ENCODE measurements around the gene POTEI.
"Not testable (repeated sequence)": the region's sequence is repeated elsewhere in the genome, so short reads cannot be mapped to it uniquely, and the experiment has no call there.

The POTEI gene

GRCh38 chr2:130509228-130509627 lies at the start of gene POTEI:
Gene POTEI, minus strand, starts transcription at chr2:130509328. Its CDS starts 93 bp downstream, at chr2:130509235.
- H3K27ac Mint-ChIP-seq, H3K27me3 Mint-ChIP-seq, CTCF ChIA-PET, H3K36me3 Mint-ChIP-seq, H3K9me3 Mint-ChIP-seq, H3K4me3 Mint-ChIP-seq, DNase-seq, H3K4me1 Mint-ChIP-seq: not testable (repeated sequence)

DNA sequence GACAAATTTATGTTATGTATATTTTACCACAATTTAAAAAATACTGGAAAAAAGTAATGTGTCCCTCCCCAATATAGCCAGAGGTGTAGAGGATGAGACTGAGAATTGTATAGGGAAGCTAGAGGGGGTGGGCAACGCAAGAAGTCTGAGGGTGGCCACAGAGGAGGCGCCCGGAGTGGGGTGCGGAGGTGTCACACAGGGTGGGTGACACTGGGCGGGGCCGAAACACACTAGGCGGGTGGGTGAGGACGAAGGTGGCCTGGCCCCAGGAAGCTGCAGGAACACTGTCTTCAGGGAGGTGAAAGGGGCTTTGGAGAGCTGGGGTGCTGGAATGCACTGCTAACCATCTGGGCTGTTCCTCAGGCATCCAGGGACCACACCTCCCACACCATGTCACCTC lies 47.3 kb upstream of the POTEI start:
- CTCF ChIA-PET, H3K27me3 Mint-ChIP-seq, DNase-seq, H3K4me1 Mint-ChIP-seq, H3K4me3 Mint-ChIP-seq, H3K27ac Mint-ChIP-seq, H3K9me3 Mint-ChIP-seq, H3K36me3 Mint-ChIP-seq: not testable (repeated sequence)

DNA sequence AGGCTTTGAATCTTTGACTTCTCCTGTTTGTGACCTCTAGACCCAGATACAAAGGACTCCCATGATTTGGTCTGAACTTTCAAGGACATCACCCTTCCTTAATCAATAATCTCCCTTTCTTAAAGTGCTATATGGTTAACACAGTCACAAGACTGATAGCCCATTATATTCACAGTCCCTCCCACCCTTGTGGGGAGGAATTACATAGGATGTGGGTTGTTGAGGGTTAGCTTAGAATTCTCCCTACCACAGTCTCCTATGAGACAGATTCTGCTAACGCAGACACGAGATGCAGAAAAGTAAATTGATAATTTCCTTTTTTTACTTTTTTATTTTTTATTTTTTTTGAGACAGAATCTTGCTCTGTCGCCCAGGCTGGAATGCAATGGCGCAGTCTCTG lies 45.0 kb upstream of the POTEI start:
- H3K36me3 Mint-ChIP-seq, H3K27me3 Mint-ChIP-seq, H3K4me3 Mint-ChIP-seq: not testable (repeated sequence)

DNA sequence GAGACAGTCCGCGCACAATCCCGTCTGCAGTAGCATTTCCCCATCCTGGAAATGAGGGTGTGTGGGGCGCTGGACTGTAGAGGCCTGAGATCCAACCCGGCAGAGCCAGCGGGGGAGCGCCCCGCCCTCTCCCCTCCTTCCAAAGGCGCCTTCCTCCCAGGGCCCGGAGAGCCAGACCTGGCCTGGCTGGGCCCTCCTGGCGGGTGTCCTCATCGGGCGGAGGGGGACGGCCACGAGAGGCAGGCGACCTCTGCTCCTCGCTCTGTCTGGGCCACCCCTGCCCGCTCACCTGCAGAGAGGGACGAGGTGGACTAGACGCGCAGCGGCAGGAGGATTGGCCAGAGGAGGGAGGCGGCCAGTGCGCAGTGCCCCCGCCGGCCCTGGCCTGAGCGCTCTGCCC lies 40.3 kb upstream of the POTEI start:
- H3K4me3 Mint-ChIP-seq, CTCF ChIA-PET, H3K27me3 Mint-ChIP-seq, H3K36me3 Mint-ChIP-seq, DNase-seq, H3K4me1 Mint-ChIP-seq, H3K9me3 Mint-ChIP-seq, H3K27ac Mint-ChIP-seq: not testable (repeated sequence)

More for the DNA sequence above, 45.0 kb upstream of the POTEI start:
- H3K9me3 Mint-ChIP-seq, DNase-seq, CTCF ChIA-PET, H3K4me1 Mint-ChIP-seq, H3K27ac Mint-ChIP-seq: not testable (repeated sequence)

- H3K27me3 Mint-ChIP-seq, H3K9me3 Mint-ChIP-seq, CTCF ChIA-PET, DNase-seq, H3K27ac Mint-ChIP-seq, H3K36me3 Mint-ChIP-seq, H3K4me3 Mint-ChIP-seq, H3K4me1 Mint-ChIP-seq: not testable (repeated sequence)
These were observed 39.3 kb upstream of the POTEI start for GRCh38 chr2:130548418-130548817.

- H3K4me1 Mint-ChIP-seq, H3K36me3 Mint-ChIP-seq, H3K9me3 Mint-ChIP-seq, DNase-seq, H3K4me3 Mint-ChIP-seq, CTCF ChIA-PET, H3K27ac Mint-ChIP-seq, H3K27me3 Mint-ChIP-seq: not testable (repeated sequence)
These were observed 35.9 kb upstream of the POTEI start for GRCh38 chr2:130544978-130545377.

DNA sequence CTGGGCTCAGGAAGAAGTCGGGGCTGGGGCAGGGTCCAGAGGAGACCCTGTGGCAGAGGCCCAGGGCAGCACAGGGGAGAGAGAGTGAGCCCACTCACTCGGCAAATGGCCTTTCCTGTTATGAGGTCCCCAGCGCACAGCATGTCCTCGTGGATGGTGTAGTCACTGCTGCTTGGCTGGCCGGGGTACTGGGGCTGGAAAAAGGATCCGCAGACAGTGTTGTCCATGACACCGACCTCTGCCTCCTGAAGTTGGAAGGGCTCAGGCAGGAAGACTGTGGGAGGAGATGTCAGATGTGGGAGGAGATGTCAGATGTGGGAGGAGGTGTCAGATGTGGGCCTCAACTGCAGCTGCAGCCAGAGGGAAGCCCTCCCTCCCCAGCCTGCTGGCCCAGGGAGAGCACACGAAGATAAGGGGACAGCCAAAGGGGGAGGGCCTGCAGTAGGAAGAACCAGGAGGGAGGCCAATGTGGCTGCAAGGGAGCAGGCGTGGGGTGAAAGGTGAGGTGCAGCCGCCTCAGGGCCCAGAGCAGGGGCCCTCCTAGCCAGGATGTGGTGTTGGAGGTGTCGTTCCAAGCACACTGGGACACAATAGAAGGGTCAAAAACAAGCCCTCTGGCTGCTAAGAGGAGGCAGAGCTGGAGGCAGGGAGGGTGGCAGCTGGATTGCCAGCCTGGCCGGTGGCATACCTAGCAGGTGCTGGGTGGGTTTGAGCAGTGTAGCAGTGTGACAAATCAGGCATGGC lies 34.8 kb upstream of the POTEI start:
- DNase-seq, H3K4me3 Mint-ChIP-seq, H3K4me1 Mint-ChIP-seq, H3K36me3 Mint-ChIP-seq, H3K9me3 Mint-ChIP-seq, CTCF ChIA-PET, H3K27me3 Mint-ChIP-seq, H3K27ac Mint-ChIP-seq: not testable (repeated sequence)

GRCh38 chr2:130542789-130543188 lies 33.7 kb upstream of the POTEI start:
- H3K36me3 Mint-ChIP-seq, H3K27me3 Mint-ChIP-seq, CTCF ChIA-PET, H3K4me3 Mint-ChIP-seq, H3K27ac Mint-ChIP-seq, H3K9me3 Mint-ChIP-seq, H3K4me1 Mint-ChIP-seq, DNase-seq: not testable (repeated sequence)

- H3K36me3 Mint-ChIP-seq, H3K4me1 Mint-ChIP-seq, DNase-seq, H3K27ac Mint-ChIP-seq, H3K27me3 Mint-ChIP-seq, H3K4me3 Mint-ChIP-seq, CTCF ChIA-PET, H3K9me3 Mint-ChIP-seq: not testable (repeated sequence)
These were observed 29.1 kb upstream of the POTEI start for GRCh38 chr2:130538271-130538670.

DNA sequence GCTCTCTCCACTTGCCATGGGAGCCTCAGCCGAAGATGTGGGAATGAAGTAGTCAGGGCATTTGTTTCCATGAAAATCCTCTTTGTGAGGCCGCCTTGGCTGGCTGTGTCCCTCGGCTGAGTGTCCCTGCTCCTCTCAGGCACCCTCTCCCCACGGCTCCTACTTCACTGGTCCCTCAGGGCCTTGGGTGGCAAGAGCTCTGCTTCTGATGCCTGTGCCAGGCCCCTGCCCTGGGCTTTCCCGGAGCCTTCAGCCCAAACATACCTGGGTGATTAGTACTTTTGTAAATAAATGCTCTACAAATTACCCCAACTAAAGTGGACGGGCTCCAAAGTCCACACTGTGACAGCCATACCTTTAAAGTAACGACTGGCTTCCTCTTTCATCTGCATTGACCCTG lies 27.5 kb upstream of the POTEI start:
- H3K27me3 Mint-ChIP-seq, H3K4me3 Mint-ChIP-seq, DNase-seq, H3K9me3 Mint-ChIP-seq, H3K36me3 Mint-ChIP-seq, H3K27ac Mint-ChIP-seq, CTCF ChIA-PET, H3K4me1 Mint-ChIP-seq: not testable (repeated sequence)

DNA sequence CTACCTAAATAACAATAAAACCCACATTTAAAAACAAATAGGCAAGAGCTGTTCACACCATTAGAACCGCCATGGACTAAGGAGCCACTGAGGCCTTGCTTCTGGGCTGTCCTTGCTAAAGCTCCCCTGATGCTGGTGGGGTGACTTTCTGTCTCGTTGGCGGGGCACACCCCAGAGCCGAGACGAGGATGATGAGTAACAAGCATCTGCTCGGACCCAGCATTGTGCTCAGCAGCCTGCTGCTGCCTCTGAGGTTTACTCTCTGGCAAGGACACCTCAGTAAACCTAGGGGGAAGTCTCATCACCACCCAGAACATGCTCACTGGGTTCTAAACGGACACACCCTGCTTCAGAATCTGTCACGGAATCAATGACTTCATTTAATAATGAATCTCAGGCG lies 22.5 kb upstream of the POTEI start:
- H3K27me3 Mint-ChIP-seq, CTCF ChIA-PET, H3K27ac Mint-ChIP-seq, H3K36me3 Mint-ChIP-seq, DNase-seq, H3K4me3 Mint-ChIP-seq, H3K9me3 Mint-ChIP-seq, H3K4me1 Mint-ChIP-seq: not testable (repeated sequence)

GRCh38 chr2:130531225-130531624 lies 22.1 kb upstream of the POTEI start:
- not testable (repeated sequence) for H3K9me3 Mint-ChIP-seq, H3K4me1 Mint-ChIP-seq

DNA sequence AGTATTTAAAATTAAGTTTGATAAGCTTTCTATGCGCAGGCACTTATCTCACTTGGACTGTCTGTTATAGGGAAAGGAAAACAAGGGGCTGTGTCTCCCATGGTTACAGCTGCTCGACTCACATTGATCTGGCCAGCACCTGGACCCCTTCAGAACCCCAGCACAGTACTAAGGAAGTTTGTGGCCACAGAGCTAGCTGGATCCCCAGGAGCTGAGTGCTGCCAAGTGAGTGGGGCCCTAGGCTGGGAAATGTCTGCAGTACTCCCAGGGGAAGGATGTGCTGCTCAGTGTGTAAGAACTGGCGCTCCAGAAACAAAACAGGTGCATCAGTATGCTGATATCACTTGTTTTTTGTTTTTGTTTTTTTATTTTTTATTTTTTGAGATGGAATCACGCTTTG lies 21.1 kb upstream of the POTEI start:
- DNase-seq, H3K36me3 Mint-ChIP-seq, H3K27me3 Mint-ChIP-seq, CTCF ChIA-PET, H3K27ac Mint-ChIP-seq, H3K4me1 Mint-ChIP-seq, H3K4me3 Mint-ChIP-seq, H3K9me3 Mint-ChIP-seq: not testable (repeated sequence)

More at GRCh38 chr2:130531225-130531624, 22.1 kb upstream of the POTEI start:
- H3K27ac Mint-ChIP-seq, H3K4me3 Mint-ChIP-seq, CTCF ChIA-PET, H3K36me3 Mint-ChIP-seq, H3K27me3 Mint-ChIP-seq, DNase-seq: not testable (repeated sequence)

GRCh38 chr2:130529545-130529944 lies 20.4 kb upstream of the POTEI start:
- H3K36me3 Mint-ChIP-seq, H3K9me3 Mint-ChIP-seq, CTCF ChIA-PET, H3K4me3 Mint-ChIP-seq, H3K27me3 Mint-ChIP-seq, H3K27ac Mint-ChIP-seq, DNase-seq, H3K4me1 Mint-ChIP-seq: not testable (repeated sequence)

DNA sequence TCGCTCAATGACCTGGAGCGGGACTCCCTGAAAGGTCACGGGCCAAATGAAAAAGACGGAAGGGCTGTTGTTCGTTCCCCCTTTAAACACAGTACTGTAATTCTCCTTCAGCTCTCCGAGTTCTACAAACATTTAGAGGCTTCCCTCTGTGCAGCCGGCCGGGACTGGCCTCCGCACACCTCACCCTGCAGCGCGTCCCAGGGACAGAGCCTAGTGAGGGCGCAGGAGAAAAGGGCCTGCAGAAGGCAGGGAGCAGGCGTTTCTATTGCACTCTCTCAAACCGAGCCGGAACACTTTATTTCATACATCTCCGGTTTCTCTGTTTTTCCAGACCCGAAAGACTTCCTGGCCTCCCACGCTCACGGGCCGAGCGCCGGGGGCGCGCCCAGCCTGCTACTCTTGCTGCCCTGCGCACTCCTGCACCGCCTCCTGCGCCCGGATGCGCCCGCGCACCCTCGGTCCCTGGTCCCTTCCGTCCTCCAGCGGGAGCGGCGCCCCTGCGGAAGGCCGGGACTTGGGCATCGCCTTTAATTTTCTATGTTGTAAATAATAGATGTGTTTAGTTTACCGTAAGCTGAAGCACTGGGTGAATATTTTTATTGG lies 18.3 kb upstream of the POTEI start:
- H3K27me3 Mint-ChIP-seq, H3K4me1 Mint-ChIP-seq, H3K36me3 Mint-ChIP-seq, H3K27ac Mint-ChIP-seq, H3K9me3 Mint-ChIP-seq, H3K4me3 Mint-ChIP-seq, CTCF ChIA-PET, DNase-seq: not testable (repeated sequence)

- H3K27ac Mint-ChIP-seq, H3K4me1 Mint-ChIP-seq, DNase-seq, H3K36me3 Mint-ChIP-seq, H3K4me3 Mint-ChIP-seq, CTCF ChIA-PET, H3K27me3 Mint-ChIP-seq, H3K9me3 Mint-ChIP-seq: not testable (repeated sequence)
These were observed 13.3 kb upstream of the POTEI start for GRCh38 chr2:130522390-130522789.

Data from activated naive CD4-positive, alpha-beta T cell treated with anti-CD3 and anti-CD28 coated beads, Interleukin-2, amount 10 ng/mL, durations not matched to agents 7 days and 5 days (primary cell).